GM12873 (cell line): ENCODE measurements around the gene ADGRV1.

Source experiments
- TF ChIP-seq, protein P1 (sequence below): IDR thresholded peaks from 2 replicates; pipeline ENCODE4 v1.5.1; 2012; ENCODE audit warnings: low read depth, mild to moderate bottlenecking, moderate library complexity, low read length, control low read depth; ENCODE audit not compliant: insufficient read depth; ENCODE audit errors: missing control alignments

The ADGRV1 gene

DNA sequence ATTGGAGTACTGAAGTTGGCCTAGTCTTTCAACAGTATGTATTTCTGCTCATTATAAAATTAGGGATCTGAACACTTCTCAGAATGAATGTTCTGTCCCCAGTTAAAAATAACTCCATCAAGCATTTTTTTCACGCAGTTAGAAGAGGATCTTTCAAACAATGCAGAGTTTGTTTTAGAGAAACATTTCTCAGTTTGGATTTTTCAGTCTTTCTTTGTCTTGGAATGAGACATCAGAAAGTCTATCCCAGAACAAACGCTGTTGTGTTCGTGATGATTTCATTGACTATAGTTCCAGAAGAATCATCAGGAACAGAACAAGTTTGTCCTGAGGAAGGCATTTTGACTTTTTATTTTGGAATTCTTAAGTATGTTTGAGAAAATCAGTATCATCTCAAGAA lies 605.8 kb downstream of the ADGRV1 start:
- TF ChIP-seq, protein P1, sequence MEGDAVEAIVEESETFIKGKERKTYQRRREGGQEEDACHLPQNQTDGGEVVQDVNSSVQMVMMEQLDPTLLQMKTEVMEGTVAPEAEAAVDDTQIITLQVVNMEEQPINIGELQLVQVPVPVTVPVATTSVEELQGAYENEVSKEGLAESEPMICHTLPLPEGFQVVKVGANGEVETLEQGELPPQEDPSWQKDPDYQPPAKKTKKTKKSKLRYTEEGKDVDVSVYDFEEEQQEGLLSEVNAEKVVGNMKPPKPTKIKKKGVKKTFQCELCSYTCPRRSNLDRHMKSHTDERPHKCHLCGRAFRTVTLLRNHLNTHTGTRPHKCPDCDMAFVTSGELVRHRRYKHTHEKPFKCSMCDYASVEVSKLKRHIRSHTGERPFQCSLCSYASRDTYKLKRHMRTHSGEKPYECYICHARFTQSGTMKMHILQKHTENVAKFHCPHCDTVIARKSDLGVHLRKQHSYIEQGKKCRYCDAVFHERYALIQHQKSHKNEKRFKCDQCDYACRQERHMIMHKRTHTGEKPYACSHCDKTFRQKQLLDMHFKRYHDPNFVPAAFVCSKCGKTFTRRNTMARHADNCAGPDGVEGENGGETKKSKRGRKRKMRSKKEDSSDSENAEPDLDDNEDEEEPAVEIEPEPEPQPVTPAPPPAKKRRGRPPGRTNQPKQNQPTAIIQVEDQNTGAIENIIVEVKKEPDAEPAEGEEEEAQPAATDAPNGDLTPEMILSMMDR: no peak

DNA sequence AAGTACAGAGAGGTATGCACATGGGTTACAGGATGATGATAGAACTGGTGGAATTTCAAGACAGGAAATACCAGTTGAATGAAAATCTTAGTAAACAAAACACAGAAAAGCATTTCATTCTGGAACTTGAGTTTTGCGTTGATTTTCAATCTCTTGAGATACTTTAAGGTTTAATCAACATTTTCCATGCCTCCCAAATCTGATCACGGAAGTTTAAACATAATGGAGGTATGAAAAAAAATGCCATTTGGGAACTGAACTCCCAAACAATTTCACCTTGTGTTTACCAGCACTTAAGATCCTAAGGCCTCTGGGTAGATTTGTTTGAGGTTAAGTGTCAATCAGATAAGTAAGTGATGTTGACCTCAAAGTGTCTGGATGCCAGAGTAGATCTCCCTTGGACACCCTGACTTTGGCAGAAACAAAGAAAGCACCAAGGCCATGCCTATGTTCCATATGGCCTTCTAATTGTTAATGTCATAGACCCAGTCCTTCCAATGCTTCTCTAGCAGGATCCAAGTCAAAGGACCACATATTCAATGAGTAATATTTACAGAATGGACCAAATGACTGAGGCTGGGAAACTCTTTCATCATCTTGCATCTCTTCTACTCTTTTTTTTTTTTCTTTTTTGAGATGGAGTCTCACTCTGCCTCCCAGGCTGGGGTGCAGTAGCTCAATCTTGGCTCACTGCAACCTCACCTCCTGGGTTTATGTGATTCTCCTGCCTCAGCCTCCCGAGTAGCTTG lies 607.6 kb downstream of the ADGRV1 start:
- TF ChIP-seq, protein P1: no peak

DNA sequence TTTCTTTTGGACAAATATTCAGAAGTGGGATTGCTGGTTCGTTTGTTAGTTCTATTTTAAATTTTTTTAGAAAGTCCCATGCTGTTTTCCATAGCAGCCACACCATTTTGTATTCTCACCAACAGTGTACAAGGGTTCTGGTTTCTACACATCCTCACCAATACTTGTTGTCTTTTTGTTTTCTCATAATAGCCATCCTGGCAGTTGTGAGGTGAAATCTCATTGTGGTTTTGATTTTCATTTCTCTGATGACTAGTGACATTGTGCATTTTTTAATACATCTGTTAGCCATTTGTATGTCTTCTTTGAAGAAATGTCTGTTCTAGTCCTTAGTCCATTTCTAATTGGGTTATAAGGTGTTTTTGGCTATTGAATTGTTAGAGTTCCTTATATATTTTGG lies 610.3 kb downstream of the ADGRV1 start:
- TF ChIP-seq, protein P1: no peak

DNA sequence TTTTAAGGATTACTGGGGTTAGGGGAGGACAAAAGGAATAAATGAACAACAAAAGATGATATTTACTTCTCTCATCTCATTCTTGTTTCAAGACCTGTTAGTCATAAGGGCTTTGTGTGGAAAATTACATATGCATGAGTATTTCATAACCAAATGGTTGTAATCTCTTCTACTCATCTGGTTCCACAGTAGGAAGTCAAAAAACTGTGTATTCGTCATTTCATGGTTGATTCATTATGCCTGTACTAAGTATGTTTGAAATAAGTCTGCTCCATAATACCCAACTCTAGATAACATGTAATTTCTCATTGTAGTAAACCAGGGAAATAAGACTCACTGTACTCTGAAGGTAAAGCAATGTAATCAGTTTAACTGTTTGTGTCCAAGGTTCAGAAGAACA lies 611.7 kb downstream of the ADGRV1 start:
- TF ChIP-seq, protein P1: no peak

DNA sequence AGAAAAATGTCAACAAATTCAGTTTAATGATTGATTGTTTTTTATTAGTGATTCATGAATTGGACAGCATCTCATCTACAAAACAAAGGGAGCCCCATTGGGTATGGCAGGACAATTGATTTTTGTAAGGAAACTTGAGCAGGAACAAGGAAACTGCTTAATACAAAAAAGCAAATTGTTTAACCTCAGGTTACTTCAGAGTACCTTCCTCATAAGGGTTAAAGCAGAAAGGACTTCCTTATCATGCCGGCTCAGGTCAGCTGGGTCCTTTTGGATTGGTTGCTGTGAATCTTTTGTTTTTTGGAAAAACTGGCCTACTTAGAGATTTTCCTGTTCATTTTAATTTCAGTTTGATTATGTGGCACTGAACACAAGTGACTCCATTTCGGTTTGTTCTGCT lies 612.7 kb downstream of the ADGRV1 start:
- TF ChIP-seq, protein P1: no peak

DNA sequence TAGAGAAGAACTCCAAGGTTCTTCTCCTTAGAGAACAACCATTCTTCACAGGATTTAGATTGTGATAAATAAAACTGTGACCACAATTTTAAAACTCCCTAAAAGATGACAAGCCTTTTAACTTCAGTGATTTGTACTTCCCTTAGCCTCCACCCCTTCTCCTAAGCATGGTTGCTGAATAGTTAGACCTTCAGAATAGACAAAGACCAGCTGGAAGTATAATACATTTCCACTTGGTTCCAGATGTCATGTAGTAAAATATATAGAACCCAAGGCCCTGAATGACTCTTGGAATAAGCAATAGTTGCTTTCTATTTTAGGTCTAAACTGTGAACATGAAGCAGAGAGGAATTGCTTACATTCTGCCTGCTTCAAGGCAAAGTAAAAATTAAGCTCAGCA lies 615.8 kb downstream of the ADGRV1 start:
- TF ChIP-seq, protein P1: no peak

DNA sequence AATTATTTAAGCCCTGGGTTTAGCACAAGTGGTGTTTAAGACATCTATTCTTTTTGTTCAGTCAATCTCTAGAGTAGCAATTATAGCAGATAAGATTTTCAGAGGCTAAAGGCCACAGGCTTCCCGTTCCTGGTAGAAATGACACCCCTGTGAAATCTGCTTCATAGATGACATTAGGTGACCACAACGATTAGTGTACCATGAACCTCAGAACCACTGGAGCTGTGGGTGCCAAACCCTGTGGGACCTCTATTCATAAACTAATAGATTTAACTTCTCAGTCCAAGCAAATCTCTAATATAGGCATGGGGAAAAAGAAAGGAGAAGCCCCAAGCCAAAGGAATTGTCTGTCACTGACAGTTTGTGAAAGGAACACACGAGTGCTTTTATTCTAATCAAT lies 617.1 kb downstream of the ADGRV1 start:
- TF ChIP-seq, protein P1: no peak
